Fibroblast of gingiva (primary cell): ENCODE results near the gene RUVBL2.

Experiments
- DNase-seq: peaks from one replicate; pipeline ENCODE4 v3.0.0-alpha.2; 2011; ENCODE audit warnings: low read depth

Gene RUVBL2

DNA sequence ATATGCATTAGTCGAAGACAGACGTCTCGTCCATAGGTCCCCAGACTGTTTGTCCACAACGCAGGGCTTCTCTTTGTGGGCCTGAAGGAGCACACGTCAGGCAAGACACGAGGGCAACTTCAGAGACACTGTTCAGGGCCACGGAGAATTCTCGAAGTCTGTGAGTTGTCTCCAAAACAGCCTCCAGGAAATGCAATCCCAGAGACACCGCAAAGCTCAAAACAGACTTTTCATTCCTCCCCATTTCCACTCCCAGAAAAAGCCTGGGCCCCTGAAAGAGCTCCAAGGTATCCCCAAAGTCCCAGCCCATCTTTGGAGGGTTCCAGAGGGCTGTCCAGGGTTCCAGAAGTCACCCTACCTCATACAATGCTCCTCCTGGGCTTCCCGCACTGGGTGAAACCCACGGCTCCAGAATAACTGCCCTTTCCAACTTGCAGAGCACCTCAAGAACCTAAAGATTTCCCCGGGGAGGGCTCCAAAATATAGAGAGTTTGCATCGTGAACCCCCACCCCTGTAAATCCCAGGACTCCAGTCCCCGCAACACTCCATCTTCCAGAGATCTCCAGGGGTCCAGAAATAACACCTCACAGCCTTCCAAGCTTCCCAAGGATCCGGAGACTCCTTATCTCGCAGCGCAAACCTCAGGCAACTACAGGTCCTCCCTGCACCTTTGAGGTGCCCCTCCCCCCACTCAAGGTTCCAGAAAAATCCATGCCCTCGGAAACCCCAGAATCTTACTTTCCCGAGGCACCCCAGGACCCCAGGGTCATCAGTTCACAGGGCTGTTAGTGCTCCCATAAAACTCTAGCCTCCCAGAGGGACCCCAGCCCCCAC is 29.3 kb upstream of the RUVBL2 start:
- peak; percentile 66 for DNase-seq

DNA sequence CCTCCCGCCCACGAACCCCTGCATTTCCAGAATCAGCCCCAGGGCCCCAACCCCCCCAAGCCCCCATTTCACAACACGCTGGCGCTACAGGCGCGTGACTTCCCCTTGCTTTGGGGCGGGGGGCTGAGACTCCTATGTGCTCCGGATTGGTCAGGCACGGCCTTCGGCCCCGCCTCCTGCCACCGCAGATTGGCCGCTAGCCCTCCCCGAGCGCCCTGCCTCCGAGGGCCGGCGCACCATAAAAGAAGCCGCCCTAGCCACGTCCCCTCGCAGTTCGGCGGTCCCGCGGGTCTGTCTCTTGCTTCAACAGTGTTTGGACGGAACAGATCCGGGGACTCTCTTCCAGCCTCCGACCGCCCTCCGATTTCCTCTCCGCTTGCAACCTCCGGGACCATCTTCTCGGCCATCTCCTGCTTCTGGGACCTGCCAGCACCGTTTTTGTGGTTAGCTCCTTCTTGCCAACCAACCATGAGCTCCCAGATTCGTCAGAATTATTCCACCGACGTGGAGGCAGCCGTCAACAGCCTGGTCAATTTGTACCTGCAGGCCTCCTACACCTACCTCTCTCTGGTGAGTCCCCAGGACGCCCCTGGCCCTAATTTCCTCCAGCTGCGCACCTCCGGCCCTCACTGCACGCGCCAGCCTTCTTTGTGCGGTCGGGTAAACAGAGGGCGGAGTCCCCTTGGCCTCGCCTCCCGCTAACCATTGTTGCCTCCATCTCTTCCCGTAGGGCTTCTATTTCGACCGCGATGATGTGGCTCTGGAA is 28.5 kb upstream of the RUVBL2 start, which contains the start of gene FTL:
Gene FTL, plus strand, starts transcription at position 270 of the 766 bp plus-strand sequence. Its CDS starts 199 bp downstream, at position 469.
- peak; percentile 98 for DNase-seq

DNA sequence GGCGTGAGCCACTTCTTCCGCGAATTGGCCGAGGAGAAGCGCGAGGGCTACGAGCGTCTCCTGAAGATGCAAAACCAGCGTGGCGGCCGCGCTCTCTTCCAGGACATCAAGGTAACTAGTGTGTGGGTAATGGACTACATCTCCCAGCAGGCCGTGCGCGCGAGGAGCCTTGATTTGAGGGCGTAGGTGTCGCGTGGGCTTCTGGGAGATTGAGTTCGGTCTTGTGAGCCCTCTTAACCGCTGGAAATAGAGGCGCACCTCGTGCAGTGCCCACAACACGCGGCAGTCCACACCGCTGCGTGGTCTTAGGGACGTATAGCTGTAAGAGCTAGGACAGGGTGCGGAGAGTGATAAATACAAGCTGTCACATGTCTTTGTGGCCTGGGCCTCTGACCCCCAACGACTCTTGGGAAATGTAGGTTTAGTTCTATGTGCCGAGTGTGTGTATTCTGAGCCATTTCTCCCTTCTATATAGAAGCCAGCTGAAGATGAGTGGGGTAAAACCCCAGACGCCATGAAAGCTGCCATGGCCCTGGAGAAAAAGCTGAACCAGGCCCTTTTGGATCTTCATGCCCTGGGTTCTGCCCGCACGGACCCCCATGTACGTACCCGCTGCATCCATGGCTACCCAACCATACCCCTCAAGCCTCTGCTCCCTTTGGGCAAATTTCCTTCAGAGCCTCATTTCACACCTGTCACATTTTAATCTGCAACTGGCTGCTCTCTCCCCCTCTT is 27.7 kb upstream of the RUVBL2 start:
- peak; percentile 62 for DNase-seq

DNA sequence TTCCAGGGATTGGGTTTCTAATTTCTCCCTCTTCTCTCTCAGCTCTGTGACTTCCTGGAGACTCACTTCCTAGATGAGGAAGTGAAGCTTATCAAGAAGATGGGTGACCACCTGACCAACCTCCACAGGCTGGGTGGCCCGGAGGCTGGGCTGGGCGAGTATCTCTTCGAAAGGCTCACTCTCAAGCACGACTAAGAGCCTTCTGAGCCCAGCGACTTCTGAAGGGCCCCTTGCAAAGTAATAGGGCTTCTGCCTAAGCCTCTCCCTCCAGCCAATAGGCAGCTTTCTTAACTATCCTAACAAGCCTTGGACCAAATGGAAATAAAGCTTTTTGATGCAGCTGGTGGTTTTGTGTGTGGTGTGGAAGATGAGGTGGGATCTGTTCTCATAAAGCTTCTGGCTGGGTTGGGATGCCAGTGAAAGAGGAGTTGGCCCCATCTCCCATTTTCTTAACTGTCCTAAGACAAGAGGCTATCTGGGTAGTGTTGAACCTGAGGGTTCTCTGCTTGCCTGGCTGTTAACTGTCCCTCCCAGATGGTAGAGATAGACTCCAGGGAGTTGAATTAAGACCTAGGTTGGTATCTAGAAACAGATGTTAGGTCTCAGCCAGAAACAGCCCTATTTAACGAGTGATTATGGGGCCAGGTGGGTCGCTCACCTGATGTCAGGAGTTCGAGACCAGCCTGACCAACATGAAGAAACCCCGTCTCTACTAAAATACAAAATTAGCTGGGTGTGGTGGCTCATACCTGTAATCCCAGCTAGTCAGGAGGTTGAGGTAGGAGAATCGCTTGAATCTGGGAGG is 26.9 kb upstream of the RUVBL2 start:
- DNase-seq = peak; percentile 51

DNA sequence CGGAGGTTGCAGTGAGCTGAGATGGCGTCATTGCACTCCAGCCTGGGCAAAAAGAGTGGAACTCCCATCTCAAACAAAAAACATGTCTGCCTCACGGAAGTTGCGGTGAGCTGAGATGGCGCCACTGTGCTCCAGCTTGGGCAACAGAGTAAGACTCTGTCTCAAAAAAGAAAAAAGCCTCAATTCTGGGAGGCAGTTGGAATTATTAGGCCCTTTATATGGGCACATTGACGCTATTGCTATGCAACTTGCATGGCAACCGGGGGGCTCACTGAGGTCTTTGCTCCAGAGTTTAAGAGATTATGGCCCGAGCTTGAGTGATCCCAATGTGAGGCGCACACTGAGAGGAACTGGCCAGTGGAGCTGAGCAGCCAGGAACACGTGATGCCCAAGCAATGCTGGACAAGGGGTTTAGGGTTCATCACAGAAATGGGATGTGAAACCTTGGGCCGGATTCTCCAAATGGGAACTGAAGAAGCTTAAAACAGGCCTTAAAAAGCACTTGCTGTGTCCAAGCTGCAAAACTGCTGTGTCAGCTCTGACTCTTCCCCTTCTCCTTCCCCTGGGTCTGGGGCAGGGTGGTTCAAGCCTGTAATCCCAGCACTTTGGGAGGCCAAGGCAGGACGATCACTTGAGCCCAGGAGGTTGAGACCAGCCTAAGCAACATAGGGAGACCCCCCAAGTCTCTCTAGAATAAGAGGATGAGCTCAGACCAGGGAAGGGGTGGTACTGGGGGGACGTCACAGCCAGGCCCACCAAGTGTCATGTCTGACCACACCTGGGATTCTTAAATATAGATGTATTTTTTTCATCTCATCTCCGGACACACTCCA is 26.1 kb upstream of the RUVBL2 start:
- DNase-seq = peak; percentile 96

DNA sequence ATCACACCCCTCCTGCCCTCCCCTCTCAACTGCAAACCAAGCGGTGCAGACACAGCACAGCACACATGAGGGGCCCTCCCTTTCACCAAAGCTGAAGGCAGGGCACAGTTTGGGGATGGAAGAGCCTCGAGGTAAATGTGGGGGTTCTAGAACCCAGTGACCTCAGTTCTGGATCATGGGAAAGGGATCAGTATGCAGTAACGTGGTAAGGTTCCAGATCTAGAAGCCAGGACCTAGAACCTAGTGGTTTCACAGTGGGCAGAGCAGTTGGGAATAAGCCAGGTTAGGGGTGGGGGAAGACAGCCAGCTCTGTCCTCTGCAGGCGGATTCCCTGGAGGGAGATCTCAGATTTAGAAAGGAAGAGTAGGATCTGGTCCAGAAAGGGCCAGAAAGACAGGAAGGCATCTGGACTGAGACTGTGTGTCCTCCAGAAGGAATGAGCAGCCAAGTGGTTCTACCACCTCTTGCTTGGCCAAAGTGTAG is 25.5 kb upstream of the RUVBL2 start:
- peak; percentile 91 for DNase-seq

DNA sequence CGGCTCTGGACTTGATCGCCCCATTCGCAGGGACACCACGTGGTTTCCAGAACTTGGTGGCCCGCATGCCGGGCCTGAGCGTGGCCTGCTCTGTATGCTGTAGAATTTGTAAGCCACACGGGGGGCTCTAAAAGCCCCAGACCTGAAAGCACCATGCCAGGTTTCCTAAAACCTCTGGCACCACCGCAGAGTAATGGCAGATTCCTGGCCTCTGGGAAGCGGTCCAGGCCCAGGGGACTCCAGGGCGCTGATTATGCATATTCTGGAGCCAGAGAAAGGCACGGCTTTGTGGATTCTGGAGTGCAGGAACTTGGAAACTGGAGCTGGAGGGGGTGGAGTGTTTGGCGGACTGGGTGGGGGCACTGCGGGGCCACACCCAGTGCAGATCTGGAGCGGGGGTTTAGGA is 24.9 kb upstream of the RUVBL2 start:
- no peak for DNase-seq

DNA sequence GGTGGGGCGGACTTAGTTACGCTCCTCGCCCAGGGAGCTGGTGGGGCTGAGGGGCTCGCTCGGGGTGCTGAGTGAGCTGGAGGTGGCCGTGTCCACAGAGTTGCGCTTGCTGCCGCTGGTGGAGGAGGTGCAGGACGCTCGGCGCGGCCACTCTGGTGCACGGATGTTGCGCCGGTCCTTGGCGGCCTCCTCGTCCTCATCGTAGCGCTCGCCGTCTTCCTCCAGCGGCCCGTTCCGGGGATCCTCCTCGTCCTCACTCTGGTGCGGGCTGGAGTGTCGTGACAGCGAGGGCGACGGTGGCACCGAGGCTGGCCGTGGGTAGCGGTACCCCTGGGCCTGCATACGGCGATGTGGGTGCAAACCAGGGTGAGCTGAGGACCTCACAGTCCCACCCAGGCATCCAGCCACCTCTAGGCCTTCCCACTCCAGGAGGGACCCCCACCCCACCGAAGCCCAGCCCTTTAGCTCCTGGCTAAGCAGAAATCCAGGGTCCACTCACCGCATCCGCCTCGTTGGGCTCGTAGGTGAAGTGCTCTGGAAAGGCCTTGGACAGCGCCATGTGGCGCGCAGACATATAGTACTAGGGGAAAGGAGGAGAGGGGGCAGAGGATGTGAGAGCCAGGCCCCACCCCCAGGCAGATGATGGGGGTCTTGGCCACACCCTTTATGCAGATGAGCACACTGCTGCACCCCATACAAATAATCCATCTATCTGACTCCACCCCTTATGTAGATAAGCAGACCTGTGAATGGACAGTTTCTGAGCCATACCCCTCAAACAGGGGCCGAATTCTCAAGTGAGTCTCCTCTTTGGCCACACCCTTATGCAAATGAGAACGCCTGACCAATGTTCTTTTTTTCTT is 24.2 kb upstream of the RUVBL2 start:
- DNase-seq = peak; percentile 26

DNA sequence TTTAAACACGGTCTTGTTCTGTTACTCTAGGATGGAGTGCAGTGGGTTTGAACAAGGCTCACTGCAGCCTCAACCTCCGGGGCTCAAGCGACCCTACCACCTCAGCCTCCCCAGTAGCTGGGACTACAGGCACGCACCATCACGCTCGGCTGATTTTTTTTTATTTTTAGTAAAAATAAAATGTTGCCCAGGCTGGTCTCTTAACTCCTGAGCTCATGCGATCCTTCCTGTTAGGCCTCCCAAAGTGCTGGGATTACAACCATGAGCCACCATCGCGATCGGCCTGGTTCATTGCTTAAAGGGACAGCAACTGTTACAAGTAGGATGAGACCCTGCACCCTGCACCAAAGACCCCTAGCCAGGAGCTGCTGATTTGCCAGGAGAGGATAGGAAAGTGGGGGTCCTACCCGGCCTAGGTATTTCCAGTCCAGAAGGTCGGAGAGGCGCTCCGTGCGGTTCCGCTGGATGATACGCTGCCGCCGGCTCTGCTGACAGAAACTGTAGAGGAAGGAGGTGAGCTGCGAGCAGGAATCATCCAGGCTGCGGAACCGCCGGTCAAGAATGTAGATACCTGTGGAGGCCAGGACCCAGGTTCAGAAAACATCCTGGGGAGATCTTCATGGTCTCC is 23.4 kb upstream of the RUVBL2 start:
- DNase-seq = no peak

DNA sequence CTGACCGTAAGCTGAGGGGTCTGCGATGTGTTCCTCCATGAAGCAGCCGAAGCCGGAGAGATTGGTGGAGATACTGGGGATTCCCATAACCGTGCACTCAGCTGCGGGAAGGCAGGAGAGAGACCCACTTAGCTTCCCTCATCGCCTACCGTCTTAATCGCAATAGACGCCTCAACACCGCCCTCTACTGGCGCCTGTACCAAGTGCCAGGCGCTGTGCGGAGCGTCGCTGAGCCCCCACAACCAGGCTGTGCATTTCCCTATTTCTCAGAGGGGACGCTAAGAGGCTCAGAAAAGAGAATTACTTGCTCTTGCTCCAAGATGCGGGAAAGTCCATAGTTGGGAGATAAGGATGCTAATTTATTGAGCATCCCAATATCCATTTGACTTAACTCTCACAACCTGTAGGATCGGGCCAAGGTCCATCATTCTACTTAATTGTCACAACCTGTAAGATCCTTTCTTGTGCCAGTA is 22.7 kb upstream of the RUVBL2 start:
- DNase-seq = peak; percentile 58

DNA sequence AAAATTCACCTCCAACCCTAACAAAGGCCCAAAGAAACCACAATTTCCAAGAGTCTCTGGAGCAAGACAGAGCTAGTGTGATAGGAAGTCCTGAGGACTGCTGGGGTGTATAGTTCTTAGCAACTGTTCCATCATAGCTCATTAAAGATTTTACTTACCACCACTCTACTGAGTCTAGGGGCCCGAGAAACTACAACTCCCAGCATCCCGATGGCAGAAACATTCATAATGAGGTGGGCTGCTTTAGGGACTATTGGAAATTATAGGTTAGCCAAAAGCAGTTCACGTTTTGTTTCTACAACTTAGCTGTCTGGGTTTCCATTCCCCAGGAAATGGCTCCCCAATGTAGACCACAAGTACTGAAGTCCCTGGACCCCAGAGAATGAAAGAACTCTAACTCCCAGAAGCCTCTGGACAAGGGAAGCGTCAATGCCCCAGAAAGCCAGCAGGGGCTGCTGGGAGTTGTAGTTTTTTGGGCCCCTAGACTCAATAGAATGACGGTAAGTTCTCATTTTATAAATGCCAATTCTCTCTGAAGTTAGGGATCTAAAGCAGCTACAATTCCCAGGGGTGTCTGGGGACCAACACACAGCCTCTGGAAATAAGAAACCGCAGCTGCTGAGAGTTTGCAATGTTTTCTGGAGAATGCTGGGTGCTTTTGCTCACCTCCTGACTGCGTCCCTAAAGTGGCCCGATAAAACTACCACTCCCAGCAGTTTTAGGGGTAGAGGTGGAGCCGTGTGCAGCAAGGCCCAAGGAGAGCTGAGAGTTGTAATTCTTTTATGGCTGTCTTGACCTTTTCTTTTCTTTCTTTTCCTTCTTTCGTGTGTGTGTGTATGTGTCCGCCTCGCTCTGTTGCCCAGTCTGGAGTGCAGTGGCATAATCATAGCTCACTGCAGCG is 17.5 kb upstream of the RUVBL2 start:
- DNase-seq = no peak

DNA sequence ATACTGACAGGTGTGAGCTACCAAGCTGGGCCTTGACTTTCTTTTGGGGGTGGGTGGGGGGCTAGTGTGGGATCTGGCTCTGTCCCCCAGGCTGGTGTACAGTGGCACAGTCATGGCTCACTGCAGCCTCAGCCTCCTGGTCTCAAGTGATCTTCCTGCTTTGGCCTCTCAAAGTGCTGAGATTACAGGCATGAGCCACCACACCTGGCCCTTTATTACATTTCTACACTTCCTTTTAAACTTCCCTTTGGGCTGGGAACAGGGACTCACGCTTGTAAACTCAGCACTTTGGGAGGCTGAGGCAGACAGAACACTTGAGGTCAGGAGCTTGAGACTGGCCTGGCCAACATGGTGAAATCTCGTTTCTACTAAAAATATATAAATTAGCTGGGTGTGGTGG is 16.6 kb upstream of the RUVBL2 start:
- DNase-seq = no peak

DNA sequence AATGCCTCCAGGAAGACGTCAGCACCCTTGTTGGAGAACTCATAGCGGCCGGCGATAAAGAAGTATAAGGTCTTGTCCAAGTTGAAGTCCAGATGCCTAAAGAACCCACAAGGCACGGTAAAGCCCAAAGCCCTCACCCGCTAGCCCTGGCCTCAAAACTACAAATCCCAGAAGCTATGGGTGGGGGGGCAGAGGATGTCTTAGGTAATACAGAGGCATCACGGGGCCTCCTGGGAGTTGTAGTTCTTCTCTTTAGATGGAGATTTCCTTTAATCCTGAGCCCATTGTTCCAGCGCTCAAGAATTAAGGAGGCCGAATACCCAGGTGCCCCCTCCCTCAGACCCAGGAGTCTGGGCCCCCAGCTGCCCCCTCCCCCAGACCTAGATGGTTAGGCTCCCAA is 11.4 kb upstream of the RUVBL2 start:
- no peak for DNase-seq

DNA sequence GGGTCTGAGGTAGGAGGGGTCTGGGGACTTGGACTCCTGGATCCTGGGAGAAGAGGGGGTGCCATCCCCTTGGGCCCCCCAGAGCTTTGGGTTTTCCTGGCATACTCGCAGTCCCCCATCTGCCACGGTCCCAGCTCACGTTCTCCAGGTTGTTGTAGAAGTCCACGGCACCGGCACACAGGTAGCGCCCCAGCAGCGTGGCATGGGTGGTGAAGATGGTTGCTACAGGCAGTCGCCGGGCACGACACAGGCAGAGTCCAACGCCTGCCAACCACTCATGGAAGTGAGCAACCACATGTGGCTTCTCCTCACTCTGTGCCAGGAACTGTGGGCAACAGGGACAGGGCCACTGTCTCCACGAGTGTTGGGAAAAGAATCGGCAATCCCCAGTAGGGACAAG is 8.0 kb upstream of the RUVBL2 start:
- DNase-seq = no peak

DNA sequence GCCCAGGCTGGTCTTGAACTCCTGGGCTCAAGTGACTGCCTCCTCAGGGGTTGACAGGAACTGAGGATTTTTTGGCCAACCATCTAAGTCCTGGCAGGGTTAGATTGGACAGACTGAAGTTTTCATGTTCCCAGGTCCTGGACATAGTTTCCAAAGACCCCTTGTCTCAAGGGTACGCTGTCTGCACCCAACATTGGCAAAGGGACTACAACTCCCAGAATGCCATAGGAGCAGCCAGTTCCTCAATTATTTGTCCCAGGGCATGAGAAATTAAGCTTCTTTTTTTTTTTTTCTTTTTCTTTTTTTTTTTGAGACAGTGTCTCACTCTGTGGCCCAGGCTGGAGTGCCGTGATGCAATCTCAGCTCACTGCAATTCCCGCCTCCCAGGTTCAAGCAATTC is 7.5 kb upstream of the RUVBL2 start:
- no peak for DNase-seq

DNA sequence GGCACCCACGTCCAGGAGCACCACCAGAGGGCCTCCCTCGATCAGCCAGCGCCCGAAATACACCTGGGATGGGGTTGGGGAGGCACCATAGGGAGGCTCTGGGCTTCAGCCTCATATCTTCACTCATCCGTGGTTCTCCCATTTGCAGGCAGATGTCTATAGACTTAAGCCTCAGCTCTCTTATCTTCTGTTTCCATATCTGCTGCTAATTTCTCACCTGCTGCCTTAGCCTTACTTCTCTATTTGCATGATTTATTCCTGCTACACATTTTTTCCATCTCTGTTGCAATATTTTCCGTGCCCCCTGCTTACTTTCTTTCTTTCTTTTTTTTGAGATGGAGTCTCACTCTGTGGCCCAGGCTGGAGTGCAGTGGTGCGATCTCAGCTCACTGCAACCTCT is 6.4 kb upstream of the RUVBL2 start:
- DNase-seq = no peak

DNA sequence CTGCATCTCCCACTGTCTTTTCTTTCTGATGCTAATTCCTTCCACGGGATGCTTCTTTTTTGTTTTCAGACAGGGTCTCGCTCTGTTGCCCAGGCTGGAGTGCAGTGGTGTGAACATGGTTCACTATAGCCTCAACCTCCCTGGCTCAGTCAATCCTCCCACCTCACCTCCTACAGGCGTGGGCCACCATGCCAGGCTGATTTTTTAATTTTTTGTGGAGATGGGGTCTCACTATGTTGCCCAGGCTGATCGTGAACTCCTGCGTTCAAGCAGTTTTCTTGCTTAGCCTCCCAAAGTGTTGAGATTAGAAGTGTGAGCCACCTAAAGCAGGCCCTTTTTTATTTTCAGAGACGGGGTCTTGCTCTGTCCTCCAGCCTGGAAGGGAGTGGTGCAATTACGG is 5.4 kb upstream of the RUVBL2 start:
- no peak for DNase-seq

DNA sequence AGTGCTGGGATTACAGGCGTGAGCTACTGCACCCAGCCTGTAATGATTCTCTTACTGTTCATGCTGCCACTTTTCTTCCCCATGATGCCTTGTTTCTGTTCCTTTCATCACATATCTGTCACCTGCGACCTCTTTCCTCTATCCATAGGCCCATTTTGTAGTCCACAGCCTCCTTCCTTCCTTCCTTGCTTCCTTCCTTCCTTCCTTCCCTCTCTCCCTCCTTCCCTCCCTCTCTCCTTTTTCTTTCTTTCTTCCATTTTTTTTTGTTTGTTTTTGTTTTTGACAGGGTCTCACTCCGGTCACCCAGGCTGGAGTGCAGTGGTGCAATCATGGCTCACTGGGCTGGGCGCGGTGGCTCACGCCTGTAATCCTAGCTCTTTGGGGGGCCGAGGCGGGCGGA is 4.8 kb upstream of the RUVBL2 start:
- no peak for DNase-seq
